Fibroblast of the aortic adventitia (primary cell): Measurements from ENCODE around the gene NPHP4. TPM values are rescaled to one million over a fixed set of nuclear protein-coding genes. Genes with fewer than 3 reads are reported as not detected.

Source experiments
- DNase-seq: peaks from one replicate; pipeline ENCODE4 v3.0.0-alpha.2; 2010; ENCODE audit warnings: low read depth
- H3K4me3 ChIP-seq: 2 replicates; pipeline ENCODE4 v1.5.1; 2011; ENCODE audit warnings: low read depth, mild to moderate bottlenecking, control low read depth, low read length, moderate library complexity
- total RNA-seq: library from RNA; depleted of rRNA; stranded (reverse); fragments of >200 nt; gene quantifications from 2 replicates; pipeline ENCODE4 v1.2.3, GENCODE V29; 2012; ENCODE audit warnings: low replicate concordance
- TF ChIP-seq, protein P1 (sequence below): IDR thresholded peaks from 2 replicates; pipeline ENCODE4 v1.5.1; 2011; ENCODE audit warnings: mild to moderate bottlenecking, low read length, control low read depth, inconsistent platforms; ENCODE audit not compliant: insufficient read depth

The NPHP4 gene
- total RNA-seq, 1 donor: 6.9 TPM

DNA sequence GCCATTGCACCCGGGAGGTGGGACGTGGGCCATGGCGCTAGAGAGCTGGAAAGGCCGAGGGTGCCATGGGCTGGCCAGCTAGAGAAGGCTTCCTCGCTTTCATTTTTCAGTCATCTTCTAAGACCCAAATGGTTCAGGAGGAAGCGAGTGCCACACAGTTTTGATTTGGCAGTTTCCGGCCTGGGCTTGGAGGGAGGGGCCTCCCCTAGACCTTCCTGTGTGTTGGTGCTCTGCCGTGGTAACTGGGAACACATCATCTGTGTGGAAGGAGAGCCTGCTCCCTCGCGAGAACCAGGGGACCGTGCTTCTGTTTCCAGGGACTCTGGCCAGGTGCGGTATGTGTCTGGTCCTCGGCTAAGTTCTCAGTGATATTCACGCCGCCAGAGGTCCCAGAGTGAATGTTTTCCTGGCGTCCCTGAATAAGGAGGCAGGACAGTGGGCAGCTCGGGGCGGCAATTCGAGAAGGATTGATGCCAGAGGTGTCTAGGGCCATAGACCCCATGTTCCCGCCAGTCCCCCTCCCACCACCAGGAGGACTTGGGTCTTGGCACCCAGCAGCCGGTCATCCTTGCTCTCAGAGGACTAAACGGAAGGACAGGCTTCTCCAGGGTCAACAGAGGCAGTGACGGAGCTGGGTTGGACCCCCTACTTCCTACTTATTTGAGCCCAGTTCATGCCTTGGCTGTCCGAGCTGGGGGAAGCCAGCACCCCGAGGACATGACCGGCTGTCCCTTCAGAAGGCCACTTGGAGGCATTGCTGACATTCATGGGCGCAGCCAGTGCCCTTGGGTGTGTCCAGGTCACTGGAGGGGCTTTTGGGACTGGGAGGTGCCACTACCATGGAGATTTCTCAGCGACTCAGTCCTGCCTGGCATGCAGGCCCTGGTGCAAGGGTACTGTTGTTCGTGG is 2.7 kb upstream of the NPHP4 start:
- TF ChIP-seq, protein P1, sequence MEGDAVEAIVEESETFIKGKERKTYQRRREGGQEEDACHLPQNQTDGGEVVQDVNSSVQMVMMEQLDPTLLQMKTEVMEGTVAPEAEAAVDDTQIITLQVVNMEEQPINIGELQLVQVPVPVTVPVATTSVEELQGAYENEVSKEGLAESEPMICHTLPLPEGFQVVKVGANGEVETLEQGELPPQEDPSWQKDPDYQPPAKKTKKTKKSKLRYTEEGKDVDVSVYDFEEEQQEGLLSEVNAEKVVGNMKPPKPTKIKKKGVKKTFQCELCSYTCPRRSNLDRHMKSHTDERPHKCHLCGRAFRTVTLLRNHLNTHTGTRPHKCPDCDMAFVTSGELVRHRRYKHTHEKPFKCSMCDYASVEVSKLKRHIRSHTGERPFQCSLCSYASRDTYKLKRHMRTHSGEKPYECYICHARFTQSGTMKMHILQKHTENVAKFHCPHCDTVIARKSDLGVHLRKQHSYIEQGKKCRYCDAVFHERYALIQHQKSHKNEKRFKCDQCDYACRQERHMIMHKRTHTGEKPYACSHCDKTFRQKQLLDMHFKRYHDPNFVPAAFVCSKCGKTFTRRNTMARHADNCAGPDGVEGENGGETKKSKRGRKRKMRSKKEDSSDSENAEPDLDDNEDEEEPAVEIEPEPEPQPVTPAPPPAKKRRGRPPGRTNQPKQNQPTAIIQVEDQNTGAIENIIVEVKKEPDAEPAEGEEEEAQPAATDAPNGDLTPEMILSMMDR: peak; percentile 13
- no peak for DNase-seq

DNA sequence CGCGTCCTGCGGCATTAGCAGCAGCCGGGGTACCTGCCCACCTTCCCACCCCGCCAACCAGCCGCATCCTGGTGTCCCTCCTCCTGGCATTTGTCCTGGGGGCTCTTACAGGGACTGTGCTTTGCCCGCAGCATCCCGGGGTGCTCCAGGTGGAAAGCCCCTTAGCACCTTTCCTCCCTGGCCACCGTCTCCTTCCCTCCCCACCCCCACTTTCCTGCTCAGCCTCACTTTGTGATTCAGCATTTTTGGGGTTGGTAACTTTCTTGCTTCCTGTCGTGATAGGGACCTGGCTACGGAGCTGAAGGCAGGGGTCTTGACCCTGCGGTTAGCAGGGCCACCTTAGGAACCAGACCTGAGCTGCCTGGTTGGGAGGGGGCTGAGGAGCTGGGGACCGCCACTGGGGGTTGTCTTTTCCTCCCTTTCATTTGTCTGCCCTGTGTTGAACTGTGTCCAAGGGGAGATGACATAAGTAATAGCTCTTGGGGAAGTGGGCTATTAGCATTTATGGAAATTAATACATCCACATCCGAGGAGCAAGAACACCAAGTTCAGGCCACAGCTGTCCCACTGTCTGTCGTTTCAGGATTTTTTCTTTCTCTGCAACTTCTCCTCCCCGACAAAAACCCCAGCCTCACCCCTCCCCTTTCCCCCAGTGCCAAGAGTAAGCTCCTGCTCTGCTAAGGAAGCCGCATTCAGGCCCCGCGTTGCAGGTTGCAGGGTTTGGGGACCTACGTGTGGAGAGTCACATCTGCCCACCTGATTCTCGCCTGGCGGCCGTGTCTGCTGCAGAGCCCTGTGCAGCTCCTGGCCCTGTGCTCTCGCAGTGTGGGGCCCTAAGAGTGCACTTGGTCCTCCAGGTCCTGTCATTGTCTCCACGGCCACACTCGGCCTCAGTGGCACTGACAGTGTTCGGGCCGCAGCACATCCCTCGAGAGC is 1.6 kb upstream of the NPHP4 start:
- no peak for DNase-seq
- peak overlapping the region; percentile 77 for H3K4me3 ChIP-seq
- TF ChIP-seq, protein P1: no peak

More for the DNA sequence above, 2.7 kb upstream of the NPHP4 start:
- H3K4me3 ChIP-seq: no peak overlapping the region

DNA sequence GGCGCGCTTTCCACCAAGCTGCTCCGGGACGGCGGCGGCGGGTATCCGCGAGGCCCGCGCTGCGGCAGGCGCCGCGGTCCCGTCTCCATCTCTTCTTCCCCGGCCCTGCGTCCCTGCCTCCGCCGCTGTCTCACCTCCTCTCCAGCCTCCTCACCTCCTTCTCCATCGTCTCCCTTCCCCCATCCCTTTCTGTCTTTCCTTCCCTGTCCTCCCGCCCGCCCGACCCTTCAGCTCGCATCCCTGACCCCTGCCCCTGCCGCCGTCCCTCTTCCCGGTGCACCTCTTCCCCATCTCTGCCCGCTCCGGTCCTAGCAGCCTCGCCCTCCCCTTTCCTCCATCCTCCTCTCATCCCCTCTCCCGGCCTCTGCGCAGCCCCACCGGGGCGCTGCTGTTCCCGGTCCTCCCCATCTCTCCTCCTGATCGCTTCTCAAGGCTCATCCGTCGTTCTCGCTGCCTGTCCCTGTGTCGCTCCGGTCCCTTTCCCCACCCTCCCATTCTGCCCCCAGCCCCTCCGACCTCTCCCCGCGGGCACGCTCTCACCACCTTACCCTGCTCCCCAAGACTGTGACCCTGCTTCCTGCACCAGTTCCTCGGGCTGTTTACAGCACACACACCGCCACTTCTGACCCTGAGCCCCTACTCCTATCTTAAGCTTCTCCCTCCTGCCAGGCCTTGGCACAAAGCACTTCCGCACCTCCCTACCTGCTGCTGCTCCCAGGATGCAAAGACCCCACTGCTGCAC is 760 bp upstream of the NPHP4 start:
- TF ChIP-seq, protein P1: no peak
- H3K4me3 ChIP-seq: peak overlapping the region; percentile 77
- no peak for DNase-seq

DNA sequence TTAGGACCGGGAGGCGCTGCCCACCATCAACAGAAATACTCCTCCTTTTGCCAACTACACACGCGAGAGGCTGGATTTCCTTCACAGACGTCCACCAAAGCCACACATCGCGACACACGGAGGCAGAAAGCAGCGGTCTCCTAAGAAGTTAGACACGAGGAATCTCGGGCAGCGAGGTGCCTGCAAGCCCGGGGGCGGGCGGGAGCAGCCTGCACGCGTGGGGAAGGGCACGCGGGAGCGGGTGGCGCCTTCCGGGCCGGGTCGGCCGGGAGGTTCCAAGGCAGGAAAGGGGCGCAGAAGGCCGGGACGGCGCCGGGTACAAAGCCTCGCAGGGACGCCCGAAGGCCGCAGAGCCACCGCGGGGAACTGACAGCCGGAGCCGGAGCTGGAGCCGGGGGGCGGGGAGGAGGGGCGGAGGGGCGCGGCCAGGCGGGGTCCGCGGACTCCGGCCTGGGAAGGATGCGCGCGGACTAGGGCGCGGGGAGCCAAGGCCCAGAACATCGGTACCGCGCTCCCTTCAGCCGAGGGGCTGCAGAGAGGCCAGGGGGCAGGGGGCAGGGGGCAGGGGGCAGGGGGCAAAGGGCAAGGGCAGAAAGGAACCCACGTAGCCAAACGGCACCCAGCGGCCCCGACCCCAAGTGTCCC is 722 bp downstream of the NPHP4 start:
- TF ChIP-seq, protein P1: no peak
- peak overlapping the region; percentile 82 for H3K4me3 ChIP-seq
- DNase-seq: peak; percentile 14

DNA sequence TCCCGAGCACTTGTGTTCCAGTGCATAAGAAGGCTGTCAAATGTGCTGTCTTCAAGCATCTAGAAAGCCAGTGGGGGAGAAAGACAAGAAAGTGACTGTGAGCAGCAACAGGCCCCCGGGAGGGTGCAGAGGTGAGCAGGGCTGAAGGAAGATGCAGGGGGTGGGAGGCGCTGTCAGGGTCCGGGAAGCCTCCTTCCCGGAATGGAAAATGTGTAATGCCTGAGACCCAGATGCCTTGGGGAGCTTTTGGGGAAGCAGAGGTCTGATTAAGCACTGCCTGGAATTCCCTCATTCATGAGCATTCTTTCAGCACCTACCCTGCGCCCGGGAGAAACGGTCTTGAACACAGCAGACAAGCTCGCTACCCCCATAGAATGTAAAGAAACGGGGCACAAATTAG is 1.3 kb downstream of the NPHP4 start:
- TF ChIP-seq, protein P1: no peak
- DNase-seq: no peak
- peak overlapping the region; percentile 82 for H3K4me3 ChIP-seq
